ENCODE data around the gene UBD.
A peak's percentile ranks its signal among the peaks of the same experiment; 100 is the strongest.

The UBD gene

GRCh38 chr6:29577544-29577943 lies 18.0 kb upstream of the UBD start:
- Mint-ChIP-seq H3K4me3 (no peak overlapping the region), H3K27ac (no peak overlapping the region), H3K27me3 (ENCODE audit: low read depth) (peaks cover 14% of the 10 kb centered on the region), H3K36me3 (ENCODE audit: low read depth) (no peaks in the 10 kb centered on the region), H3K9me3 (no peaks in the 10 kb centered on the region), H3K4me1 (ENCODE audit: low read depth) (no peaks in the 10 kb centered on the region)
- no peak for DNase-seq (ENCODE audit: low spot score)

- no peak for DNase-seq (ENCODE audit: low spot score)
- peaks cover 23% of the 10 kb centered on the region for H3K27me3 Mint-ChIP-seq (ENCODE audit: low read depth)
- H3K9me3 Mint-ChIP-seq, result no peaks in the 10 kb centered on the region
- H3K4me1 Mint-ChIP-seq (ENCODE audit: low read depth), result no peaks in the 10 kb centered on the region
- H3K36me3 Mint-ChIP-seq (ENCODE audit: low read depth), result no peaks in the 10 kb centered on the region
- H3K4me3 Mint-ChIP-seq, result no peak overlapping the region
- no peak overlapping the region for H3K27ac Mint-ChIP-seq
Measured at GRCh38 chr6:29576056-29576455, 16.5 kb upstream of the UBD start.

GRCh38 chr6:29567991-29568390 lies 8.5 kb upstream of the UBD start:
- H3K4me1 Mint-ChIP-seq (ENCODE audit: low read depth), result peaks cover 1% of the 10 kb centered on the region
- peaks cover 23% of the 10 kb centered on the region for H3K27me3 Mint-ChIP-seq (ENCODE audit: low read depth)
- no peak for DNase-seq (ENCODE audit: low spot score)
- H3K9me3 Mint-ChIP-seq, result no peaks in the 10 kb centered on the region
- no peak overlapping the region for H3K27ac Mint-ChIP-seq
- H3K4me3 Mint-ChIP-seq, result no peak overlapping the region
- no peaks in the 10 kb centered on the region for H3K36me3 Mint-ChIP-seq (ENCODE audit: low read depth)

- Mint-ChIP-seq H3K9me3 (no peaks in the 10 kb centered on the region), H3K27me3 (ENCODE audit: low read depth) (peaks cover 28% of the 10 kb centered on the region), H3K4me1 (ENCODE audit: low read depth) (peaks cover 1% of the 10 kb centered on the region), H3K36me3 (ENCODE audit: low read depth) (no peaks in the 10 kb centered on the region), H3K4me3 (no peak overlapping the region), H3K27ac (no peak overlapping the region)
- DNase-seq (ENCODE audit: low spot score), result no peak
Measured at GRCh38 chr6:29567541-29567940, 8.0 kb upstream of the UBD start.

- Mint-ChIP-seq H3K27me3 (ENCODE audit: low read depth) (peaks cover 26% of the 10 kb centered on the region), H3K4me3 (no peak overlapping the region), H3K9me3 (no peaks in the 10 kb centered on the region), H3K4me1 (ENCODE audit: low read depth) (peaks cover 1% of the 10 kb centered on the region), H3K36me3 (ENCODE audit: low read depth) (no peaks in the 10 kb centered on the region), H3K27ac (no peak overlapping the region)
- DNase-seq (ENCODE audit: low spot score), result no peak
Measured at GRCh38 chr6:29566856-29567255, 7.3 kb upstream of the UBD start.

GRCh38 chr6:29564875-29565274 lies 5.3 kb upstream of the UBD start:
- Mint-ChIP-seq H3K27me3 (ENCODE audit: low read depth) (peaks cover 32% of the 10 kb centered on the region), H3K9me3 (no peaks in the 10 kb centered on the region), H3K4me3 (no peak overlapping the region), H3K36me3 (ENCODE audit: low read depth) (no peaks in the 10 kb centered on the region), H3K4me1 (ENCODE audit: low read depth) (peaks cover 1% of the 10 kb centered on the region), H3K27ac (no peak overlapping the region)
- DNase-seq (ENCODE audit: low spot score), result no peak

GRCh38 chr6:29563435-29563965 lies 4.0 kb upstream of the UBD start:
- Mint-ChIP-seq H3K9me3 (no peaks in the 10 kb centered on the region), H3K27me3 (ENCODE audit: low read depth) (peaks cover 34% of the 10 kb centered on the region), H3K4me1 (ENCODE audit: low read depth) (peaks cover 1% of the 10 kb centered on the region), H3K36me3 (ENCODE audit: low read depth) (no peaks in the 10 kb centered on the region), H3K4me3 (no peak overlapping the region), H3K27ac (no peak overlapping the region)
- no peak for DNase-seq (ENCODE audit: low spot score)

- DNase-seq (ENCODE audit: low spot score), result no peak
- H3K4me3 Mint-ChIP-seq, result no peak overlapping the region
- H3K27ac Mint-ChIP-seq, result no peak overlapping the region
- no peaks in the 10 kb centered on the region for H3K36me3 Mint-ChIP-seq (ENCODE audit: low read depth)
- H3K4me1 Mint-ChIP-seq (ENCODE audit: low read depth), result peaks cover 1% of the 10 kb centered on the region
- H3K27me3 Mint-ChIP-seq (ENCODE audit: low read depth), result peaks cover 32% of the 10 kb centered on the region
- H3K9me3 Mint-ChIP-seq, result no peaks in the 10 kb centered on the region
Measured at GRCh38 chr6:29561606-29562181, 2.2 kb upstream of the UBD start.

- H3K27me3 Mint-ChIP-seq (ENCODE audit: low read depth), result peaks cover 38% of the 10 kb centered on the region
- H3K36me3 Mint-ChIP-seq (ENCODE audit: low read depth), result no peaks in the 10 kb centered on the region
- peaks cover 1% of the 10 kb centered on the region for H3K4me1 Mint-ChIP-seq (ENCODE audit: low read depth)
- H3K27ac Mint-ChIP-seq, result no peak overlapping the region
- no peak overlapping the region for H3K4me3 Mint-ChIP-seq
- H3K9me3 Mint-ChIP-seq, result no peaks in the 10 kb centered on the region
- no peak for DNase-seq (ENCODE audit: low spot score)
Measured at GRCh38 chr6:29561091-29561490, 1.6 kb upstream of the UBD start.

GRCh38 chr6:29558439-29559079 lies 973 bp downstream of the UBD start:
- H3K4me3 Mint-ChIP-seq, result no peak overlapping the region
- peaks cover 60% of the 10 kb centered on the region for H3K27me3 Mint-ChIP-seq (ENCODE audit: low read depth)
- H3K4me1 Mint-ChIP-seq (ENCODE audit: low read depth), result peaks cover 6% of the 10 kb centered on the region
- no peaks in the 10 kb centered on the region for H3K9me3 Mint-ChIP-seq
- H3K36me3 Mint-ChIP-seq (ENCODE audit: low read depth), result no peaks in the 10 kb centered on the region
- no peak overlapping the region for H3K27ac Mint-ChIP-seq
- DNase-seq (ENCODE audit: low spot score), result no peak

- Mint-ChIP-seq H3K27me3 (ENCODE audit: low read depth) (peaks cover 58% of the 10 kb centered on the region), H3K4me1 (ENCODE audit: low read depth) (peaks cover 12% of the 10 kb centered on the region), H3K9me3 (no peaks in the 10 kb centered on the region), H3K27ac (no peak overlapping the region), H3K36me3 (ENCODE audit: low read depth) (no peaks in the 10 kb centered on the region), H3K4me3 (no peak overlapping the region)
- DNase-seq (ENCODE audit: low spot score), result no peak
Measured at GRCh38 chr6:29557320-29557719, 2.2 kb downstream of the UBD start.

GRCh38 chr6:29554764-29555163 lies 4.8 kb downstream of the UBD start:
- H3K36me3 Mint-ChIP-seq (ENCODE audit: low read depth), result no peaks in the 10 kb centered on the region
- H3K27me3 Mint-ChIP-seq (ENCODE audit: low read depth), result peaks cover 67% of the 10 kb centered on the region
- no peak for DNase-seq (ENCODE audit: low spot score)
- H3K4me3 Mint-ChIP-seq, result no peak overlapping the region
- peaks cover 12% of the 10 kb centered on the region for H3K4me1 Mint-ChIP-seq (ENCODE audit: low read depth)
- H3K27ac Mint-ChIP-seq, result no peak overlapping the region
- H3K9me3 Mint-ChIP-seq, result no peaks in the 10 kb centered on the region

- Mint-ChIP-seq H3K9me3 (no peaks in the 10 kb centered on the region), H3K4me1 (ENCODE audit: low read depth) (peaks cover 12% of the 10 kb centered on the region), H3K27me3 (ENCODE audit: low read depth) (peaks cover 79% of the 10 kb centered on the region), H3K27ac (peak overlapping the region; percentile 39), H3K4me3 (peak overlapping the region; percentile 60), H3K36me3 (ENCODE audit: low read depth) (no peaks in the 10 kb centered on the region)
- DNase-seq (ENCODE audit: low spot score), result peak; percentile 8
Measured at GRCh38 chr6:29553268-29554057, 6.1 kb downstream of the UBD start.

GRCh38 chr6:29552512-29553051 lies 7.0 kb downstream of the UBD start:
- Mint-ChIP-seq H3K4me1 (ENCODE audit: low read depth) (peaks cover 18% of the 10 kb centered on the region), H3K27ac (no peak overlapping the region), H3K36me3 (ENCODE audit: low read depth) (no peaks in the 10 kb centered on the region), H3K27me3 (ENCODE audit: low read depth) (peaks cover 84% of the 10 kb centered on the region), H3K9me3 (no peaks in the 10 kb centered on the region), H3K4me3 (peak overlapping the region; percentile 59)
- DNase-seq (ENCODE audit: low spot score), result no peak

All from T-helper 2 cell treated with Interferon-gamma antibody and Interleukin-4, amounts not matched to agents 5 μg/mL and 100 μg/mL, for 36 hours (primary cell).